Lower leg skin (tissue), 4 donors: ENCODE data around the gene ZNF230. TPM values are rescaled to one million over a fixed set of nuclear protein-coding genes. Genes with fewer than 3 reads are reported as not detected.

Source experiments
- DNase-seq, 2 donors: peaks; one replicate each; pipeline ENCODE4 v3.0.0-alpha.2; 2019; ENCODE audit warnings: low spot score in 2 of 2
- H3K4me3 ChIP-seq: fragments of 200-600 bp; sonication (generic); 2 replicates; pipeline ENCODE4 v1.5.1; 2017; ENCODE audit warnings: mild to moderate bottlenecking, low read depth; ENCODE audit not compliant: poor library complexity, severe bottlenecking
- CTCF ChIP-seq, 3 donors: fragments of 450-650 bp; IDR thresholded peaks; one replicate each; pipeline ENCODE4 v1.5.1; 2016; ENCODE audit warnings: antibody characterized with exemption in 3 of 3, mild to moderate bottlenecking in 3 of 3, moderate library complexity in 2 of 3
- POLR2A ChIP-seq, 2 donors: fragments of 450-650 bp; IDR thresholded peaks; one replicate each; pipeline ENCODE4 v1.6.1; 2016 to 2017; ENCODE audit warnings: antibody characterized with exemption in 2 of 2, mild to moderate bottlenecking in 1 of 2, moderate library complexity in 1 of 2
- WGBS, 2 donors: methylation state at CpG; one replicate each; pipeline ENCODE4 v1.1.5; 2018; 5-methylcytosine and 5-hydroxymethylcytosine counted together
- intact Hi-C: fragments of 100-400 bp; cut with DNase I; formaldehyde crosslinking; loops from one replicate; pipeline ENCODE4 v1.15.0; 2023; ENCODE audit warnings: low total_unique reads
- total RNA-seq, 4 donors: library from RNA; depleted of rRNA; stranded (reverse); fragments of >200 nt; gene quantifications; one replicate each; pipeline ENCODE4 v1.1.0, GENCODE V29; 2016

Gene ZNF230
- total RNA-seq, result 10 to 100 TPM in 1 of 4 donors, 1 to 10 TPM in 3; 3.1 to 10.6 (median 3.7) TPM

GRCh38 chr19:44002566-44003460 is at the start of gene ZNF230:
Gene ZNF230 (plus strand): TSS chr19:44002957. CDS start chr19:44007079, 4,122 bp downstream.
- peak; percentile 94 to 98 for DNase-seq
- TF ChIP-seq POLR2A (IDR thresholded peaks at IDR 0.05), result no peak
- TF ChIP-seq CTCF (IDR thresholded peaks at IDR 0.05), result no peak
- peak within 1 kb of the TSS; percentile 64 for H3K4me3 ChIP-seq
- 0 to 1% methylated on average over 46 to 48 of the region's 48 CpGs for WGBS, 2 donors
- intact Hi-C loops, result no loop called here

- intact Hi-C loops, result no loop called here
- H3K4me3 ChIP-seq, result no peak overlapping the region
- no peak for DNase-seq
- WGBS, 2 donors, result 92% methylated on average over 3 of the region's 3 CpGs
- no peak for TF ChIP-seq CTCF (IDR thresholded peaks at IDR 0.05)
- TF ChIP-seq POLR2A (IDR thresholded peaks at IDR 0.05), result no peak
Measured at GRCh38 chr19:43956827-43957226, 45.9 kb upstream of the ZNF230 start.

GRCh38 chr19:43957891-43958290 is 44.9 kb upstream of the ZNF230 start:
- DNase-seq, result no peak
- no peak overlapping the region for H3K4me3 ChIP-seq
- no peak for TF ChIP-seq POLR2A (IDR thresholded peaks at IDR 0.05)
- no peak for TF ChIP-seq CTCF (IDR thresholded peaks at IDR 0.05)
- 93% methylated on average over 3 of the region's 3 CpGs for WGBS, 2 donors
- intact Hi-C loops, result no loop called here

- DNase-seq, result no peak
- WGBS, 2 donors, result 69 to 73% methylated on average over 4 of the region's 4 CpGs
- intact Hi-C loops, result no loop called here
Measured at GRCh38 chr19:43960411-43960810, 42.3 kb upstream of the ZNF230 start.

GRCh38 chr19:43966079-43966694 is 36.6 kb upstream of the ZNF230 start:
- WGBS, 2 donors, result 90% methylated on average over 3 of the region's 3 CpGs
- TF ChIP-seq CTCF (IDR thresholded peaks at IDR 0.05) (no peak), POLR2A (IDR thresholded peaks at IDR 0.05) (no peak)
- H3K4me3 ChIP-seq, result no peak overlapping the region
- intact Hi-C loops, result no loop called here
- DNase-seq, result no peak

More at GRCh38 chr19:43960411-43960810, 42.3 kb upstream of the ZNF230 start:
- H3K4me3 ChIP-seq, result no peak overlapping the region
- TF ChIP-seq CTCF (IDR thresholded peaks at IDR 0.05), result no peak
- TF ChIP-seq POLR2A (IDR thresholded peaks at IDR 0.05), result no peak
